Stomach (tissue), 4 donors: Measurements from ENCODE around the gene MOB2.

ENCODE experiments used
- EP300 ChIP-seq: sonication (generic); formaldehyde crosslinking; IDR thresholded peaks from one replicate; pipeline ENCODE4 v1.6.1; 2017; ENCODE audit warnings: antibody characterized with exemption
- POLR2A ChIP-seq, 4 donors: fragments of 450-650 bp; IDR thresholded peaks; one replicate each; pipeline ENCODE4 v1.6.1; 2016; ENCODE audit warnings: antibody characterized with exemption in 4 of 4, control low read depth in 2 of 4, mild to moderate bottlenecking in 1 of 4, moderate library complexity in 1 of 4
- POLR2AphosphoS5 ChIP-seq, 3 donors: sonication (generic); formaldehyde crosslinking; IDR thresholded peaks; one replicate each; pipeline ENCODE4 v1.6.1; 2016; ENCODE audit warnings: antibody characterized with exemption in 3 of 3
- TF ChIP-seq, protein P1 (sequence below), 7 experiments: fragments of 450-650 bp in 4 of 7; fragments of 200-600 bp in 3 of 7; sonication (generic) in 3 of 7; IDR thresholded peaks; one replicate each; pipeline ENCODE4 v1.5.1; 2016 to 2019; ENCODE audit warnings: antibody characterized with exemption in 7 of 7, control low read depth in 2 of 7, mild to moderate bottlenecking in 1 of 7

DNA sequence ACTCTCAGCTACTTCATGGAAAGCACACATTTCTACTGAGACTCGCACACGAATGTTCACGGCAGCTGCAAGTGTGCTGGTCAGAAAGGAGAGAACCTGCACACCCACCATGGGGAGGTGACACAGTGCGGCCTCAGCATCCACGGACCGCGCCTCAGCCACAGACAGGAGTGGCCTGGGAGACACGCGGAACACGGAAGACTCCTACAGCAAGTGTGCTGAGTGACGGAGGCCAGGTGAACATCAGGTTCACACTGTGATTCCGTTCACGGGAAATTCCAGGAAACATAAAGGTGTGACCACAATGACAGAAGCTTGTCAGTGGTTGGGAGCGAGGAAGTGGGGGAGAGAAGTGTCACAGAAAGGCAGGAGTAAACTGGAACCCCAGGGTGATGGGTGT, 13.3 kb upstream of the MOB2 start:
- TF ChIP-seq, protein P1, sequence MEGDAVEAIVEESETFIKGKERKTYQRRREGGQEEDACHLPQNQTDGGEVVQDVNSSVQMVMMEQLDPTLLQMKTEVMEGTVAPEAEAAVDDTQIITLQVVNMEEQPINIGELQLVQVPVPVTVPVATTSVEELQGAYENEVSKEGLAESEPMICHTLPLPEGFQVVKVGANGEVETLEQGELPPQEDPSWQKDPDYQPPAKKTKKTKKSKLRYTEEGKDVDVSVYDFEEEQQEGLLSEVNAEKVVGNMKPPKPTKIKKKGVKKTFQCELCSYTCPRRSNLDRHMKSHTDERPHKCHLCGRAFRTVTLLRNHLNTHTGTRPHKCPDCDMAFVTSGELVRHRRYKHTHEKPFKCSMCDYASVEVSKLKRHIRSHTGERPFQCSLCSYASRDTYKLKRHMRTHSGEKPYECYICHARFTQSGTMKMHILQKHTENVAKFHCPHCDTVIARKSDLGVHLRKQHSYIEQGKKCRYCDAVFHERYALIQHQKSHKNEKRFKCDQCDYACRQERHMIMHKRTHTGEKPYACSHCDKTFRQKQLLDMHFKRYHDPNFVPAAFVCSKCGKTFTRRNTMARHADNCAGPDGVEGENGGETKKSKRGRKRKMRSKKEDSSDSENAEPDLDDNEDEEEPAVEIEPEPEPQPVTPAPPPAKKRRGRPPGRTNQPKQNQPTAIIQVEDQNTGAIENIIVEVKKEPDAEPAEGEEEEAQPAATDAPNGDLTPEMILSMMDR (IDR thresholded peaks at IDR 0.05) = no peak
- no peak for TF ChIP-seq POLR2AphosphoS5 (IDR thresholded peaks at IDR 0.05)
- TF ChIP-seq POLR2A (IDR thresholded peaks at IDR 0.05) = no peak
- TF ChIP-seq EP300 = no peak
